K562 (cell line): ENCODE results near the gene HCN3. TPM values are rescaled to one million over a fixed set of nuclear protein-coding genes. Genes with fewer than 3 reads are reported as not detected.

ENCODE experiments used
- ARID1B ChIP-seq: fragments of 450-650 bp; IDR thresholded peaks from 2 replicates; pipeline ENCODE4 v1.6.1; 2016; ENCODE audit warnings: antibody characterized with exemption, mild to moderate bottlenecking, inconsistent platforms
- BCL6 ChIP-seq: fragments of 250-450 bp; sonication (Bioruptor Pico); IDR thresholded peaks from 2 replicates; pipeline ENCODE4 v1.4.0; 2020
- CHD2 ChIP-seq: IDR thresholded peaks from 2 replicates; pipeline ENCODE4 v1.6.1; 2011; ENCODE audit warnings: low read depth, low read length
- GTF2F1 ChIP-seq: IDR thresholded peaks from 2 replicates; pipeline ENCODE4 v1.6.1; 2011; ENCODE audit warnings: low read depth, low read length, improper control_type of control experiment
- JUNB ChIP-seq: fragments of 450-650 bp; formaldehyde crosslinking; conservative IDR thresholded peaks from 2 replicates; pipeline ENCODE4 v1.4.0; 2020; ENCODE audit warnings: mild to moderate bottlenecking
- PYGO2 ChIP-seq: fragments of 450-650 bp; IDR thresholded peaks from 2 replicates; pipeline ENCODE4 v1.6.1; 2016; ENCODE audit warnings: mild to moderate bottlenecking, missing genetic modification characterization, moderate library complexity, missing compliant biosample characterization
- ZNF212 ChIP-seq: fragments of 450-650 bp; formaldehyde crosslinking; IDR thresholded peaks from 2 replicates; pipeline ENCODE4 v1.4.0; 2020; ENCODE audit warnings: mild to moderate bottlenecking
- ZSCAN29 ChIP-seq: fragments of 450-650 bp; IDR thresholded peaks from 2 replicates; pipeline ENCODE4 v1.6.1; 2017
- polyA plus RNA-seq, 8 experiments: library from polyadenylated mRNA; depleted of rRNA in 4 of 8; stranded (reverse) in 5 of 8; unstranded in 3 of 8; fragments of >200 nt; fragmentation: Nextera tagmentation in 2 of 8; fragmentation: Illumina TruSeq in 1 of 8; extraction: Ambion mirVana in 2 of 8; extraction: Trizol in 1 of 8; gene quantifications; 2 replicates each; pipeline versions ENCODE4 v1.2.1 to v1.2.3, GENCODE V29; 2011 to 2014; ENCODE audit warnings: inconsistent platforms in 1 of 8, missing spikeins in 1 of 8
- total RNA-seq, 7 experiments: library from RNA; depleted of rRNA in 6 of 7; stranded (reverse); fragments of >200 nt in 6 of 7; fragmentation: Illumina TruSeq in 2 of 7; extraction: Trizol in 2 of 7; gene quantifications; 2 replicates each; pipeline versions ENCODE4 v1.2.1 to v1.2.3, GENCODE V29; 2011 to 2021; ENCODE audit warnings: low replicate concordance in 1 of 7
- TF ChIP-seq, protein P1 (sequence below): fragments of 450-650 bp; IDR thresholded peaks from 2 replicates; pipeline ENCODE4 v1.6.1; 2016; ENCODE audit warnings: mild to moderate bottlenecking
- TF ChIP-seq, protein P2 (sequence below): fragments of 200-800 bp; sonication (Bioruptor generic); IDR thresholded peaks from 2 replicates; pipeline ENCODE4 v1.6.1; 2016; ENCODE audit warnings: missing genetic modification characterization, missing compliant biosample characterization
- TF ChIP-seq, protein P3 (sequence below): fragments of 450-650 bp; conservative IDR thresholded peaks from 2 replicates; pipeline ENCODE4 v1.6.1; 2016; ENCODE audit warnings: missing genetic modification characterization, low read depth, mild to moderate bottlenecking, missing compliant biosample characterization, moderate library complexity
- TF ChIP-seq, protein P4 (sequence below): fragments of 450-650 bp; formaldehyde crosslinking; IDR thresholded peaks from 2 replicates; pipeline ENCODE4 v1.4.0; 2020; ENCODE audit warnings: mild to moderate bottlenecking, moderate library complexity
- TF ChIP-seq, protein P5 (sequence below): fragments of 200-800 bp; sonication (Bioruptor generic); IDR thresholded peaks from 2 replicates; pipeline ENCODE4 v1.6.1; 2017; ENCODE audit warnings: missing genetic modification characterization, missing compliant biosample characterization

HCN3 gene
- total and polyA plus RNA-seq, 9 of the 15 experiments (the other 6 are each of a cell fraction or from before 2014, with no cell fraction given): 0.91 to 9.7 (median 3.9) TPM

DNA sequence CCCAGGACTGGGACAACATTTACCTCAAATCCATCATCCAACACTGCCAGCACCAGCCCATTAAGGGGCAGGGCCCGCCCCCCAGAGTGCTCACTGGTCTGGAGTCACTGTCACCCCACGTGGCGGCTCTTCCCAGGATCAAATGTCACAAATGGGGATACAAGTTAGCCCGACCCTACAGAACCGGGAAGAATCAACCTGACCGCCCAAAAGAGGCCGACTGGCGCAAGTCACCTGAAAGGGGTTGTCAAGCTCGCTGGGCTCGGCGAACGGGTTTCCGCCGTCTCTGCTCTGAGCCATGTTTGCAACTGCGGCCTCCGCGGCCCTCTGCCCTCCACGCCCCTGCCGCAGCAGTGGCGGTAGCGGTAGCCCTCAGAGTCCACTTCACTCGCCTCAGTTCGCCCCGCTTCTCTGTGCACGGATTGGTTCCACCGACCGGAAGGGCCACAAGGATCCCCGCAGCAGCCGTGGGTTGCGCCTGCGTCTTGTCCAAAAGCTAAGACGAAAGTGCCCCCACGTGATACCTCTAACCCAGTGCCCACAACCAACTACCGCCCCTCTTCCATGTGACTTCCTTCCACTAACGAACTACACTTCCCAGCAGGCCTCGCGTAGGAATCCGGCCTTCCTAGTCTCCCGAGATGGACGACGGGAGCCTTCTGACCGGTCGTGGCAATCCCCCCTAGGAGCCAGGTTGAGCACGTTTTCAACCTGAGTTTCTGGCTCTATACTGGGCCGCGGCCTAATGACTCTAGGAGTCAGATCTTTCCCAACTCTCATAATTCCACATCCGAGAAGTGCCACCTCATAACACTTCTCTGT is 15.2 kb upstream of the HCN3 start, which contains the start of gene SCAMP3 (continued):
- TF ChIP-seq JUNB (no peak; the same call in 1 of the 2 replicates), BCL6 (no peak), PYGO2 (tag) (no peak), ZSCAN29 (no peak), GTF2F1 (no peak), CHD2 (peak; percentile 96), ZNF212 (CRISPR knock-in tag) (0 out of 2 replicates have a peak, but pooled peaks have one; percentile 25), ARID1B (peak; percentile 40; the same call in 1 of the 2 replicates)
- TF ChIP-seq, protein P1, sequence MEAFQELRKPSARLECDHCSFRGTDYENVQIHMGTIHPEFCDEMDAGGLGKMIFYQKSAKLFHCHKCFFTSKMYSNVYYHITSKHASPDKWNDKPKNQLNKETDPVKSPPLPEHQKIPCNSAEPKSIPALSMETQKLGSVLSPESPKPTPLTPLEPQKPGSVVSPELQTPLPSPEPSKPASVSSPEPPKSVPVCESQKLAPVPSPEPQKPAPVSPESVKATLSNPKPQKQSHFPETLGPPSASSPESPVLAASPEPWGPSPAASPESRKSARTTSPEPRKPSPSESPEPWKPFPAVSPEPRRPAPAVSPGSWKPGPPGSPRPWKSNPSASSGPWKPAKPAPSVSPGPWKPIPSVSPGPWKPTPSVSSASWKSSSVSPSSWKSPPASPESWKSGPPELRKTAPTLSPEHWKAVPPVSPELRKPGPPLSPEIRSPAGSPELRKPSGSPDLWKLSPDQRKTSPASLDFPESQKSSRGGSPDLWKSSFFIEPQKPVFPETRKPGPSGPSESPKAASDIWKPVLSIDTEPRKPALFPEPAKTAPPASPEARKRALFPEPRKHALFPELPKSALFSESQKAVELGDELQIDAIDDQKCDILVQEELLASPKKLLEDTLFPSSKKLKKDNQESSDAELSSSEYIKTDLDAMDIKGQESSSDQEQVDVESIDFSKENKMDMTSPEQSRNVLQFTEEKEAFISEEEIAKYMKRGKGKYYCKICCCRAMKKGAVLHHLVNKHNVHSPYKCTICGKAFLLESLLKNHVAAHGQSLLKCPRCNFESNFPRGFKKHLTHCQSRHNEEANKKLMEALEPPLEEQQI: no peak
- TF ChIP-seq, protein P2, sequence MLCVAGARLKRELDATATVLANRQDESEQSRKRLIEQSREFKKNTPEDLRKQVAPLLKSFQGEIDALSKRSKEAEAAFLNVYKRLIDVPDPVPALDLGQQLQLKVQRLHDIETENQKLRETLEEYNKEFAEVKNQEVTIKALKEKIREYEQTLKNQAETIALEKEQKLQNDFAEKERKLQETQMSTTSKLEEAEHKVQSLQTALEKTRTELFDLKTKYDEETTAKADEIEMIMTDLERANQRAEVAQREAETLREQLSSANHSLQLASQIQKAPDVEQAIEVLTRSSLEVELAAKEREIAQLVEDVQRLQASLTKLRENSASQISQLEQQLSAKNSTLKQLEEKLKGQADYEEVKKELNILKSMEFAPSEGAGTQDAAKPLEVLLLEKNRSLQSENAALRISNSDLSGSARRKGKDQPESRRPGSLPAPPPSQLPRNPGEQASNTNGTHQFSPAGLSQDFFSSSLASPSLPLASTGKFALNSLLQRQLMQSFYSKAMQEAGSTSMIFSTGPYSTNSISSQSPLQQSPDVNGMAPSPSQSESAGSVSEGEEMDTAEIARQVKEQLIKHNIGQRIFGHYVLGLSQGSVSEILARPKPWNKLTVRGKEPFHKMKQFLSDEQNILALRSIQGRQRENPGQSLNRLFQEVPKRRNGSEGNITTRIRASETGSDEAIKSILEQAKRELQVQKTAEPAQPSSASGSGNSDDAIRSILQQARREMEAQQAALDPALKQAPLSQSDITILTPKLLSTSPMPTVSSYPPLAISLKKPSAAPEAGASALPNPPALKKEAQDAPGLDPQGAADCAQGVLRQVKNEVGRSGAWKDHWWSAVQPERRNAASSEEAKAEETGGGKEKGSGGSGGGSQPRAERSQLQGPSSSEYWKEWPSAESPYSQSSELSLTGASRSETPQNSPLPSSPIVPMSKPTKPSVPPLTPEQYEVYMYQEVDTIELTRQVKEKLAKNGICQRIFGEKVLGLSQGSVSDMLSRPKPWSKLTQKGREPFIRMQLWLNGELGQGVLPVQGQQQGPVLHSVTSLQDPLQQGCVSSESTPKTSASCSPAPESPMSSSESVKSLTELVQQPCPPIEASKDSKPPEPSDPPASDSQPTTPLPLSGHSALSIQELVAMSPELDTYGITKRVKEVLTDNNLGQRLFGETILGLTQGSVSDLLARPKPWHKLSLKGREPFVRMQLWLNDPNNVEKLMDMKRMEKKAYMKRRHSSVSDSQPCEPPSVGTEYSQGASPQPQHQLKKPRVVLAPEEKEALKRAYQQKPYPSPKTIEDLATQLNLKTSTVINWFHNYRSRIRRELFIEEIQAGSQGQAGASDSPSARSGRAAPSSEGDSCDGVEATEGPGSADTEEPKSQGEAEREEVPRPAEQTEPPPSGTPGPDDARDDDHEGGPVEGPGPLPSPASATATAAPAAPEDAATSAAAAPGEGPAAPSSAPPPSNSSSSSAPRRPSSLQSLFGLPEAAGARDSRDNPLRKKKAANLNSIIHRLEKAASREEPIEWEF (CRISPR knock-in tag): no peak
- TF ChIP-seq, protein P3, sequence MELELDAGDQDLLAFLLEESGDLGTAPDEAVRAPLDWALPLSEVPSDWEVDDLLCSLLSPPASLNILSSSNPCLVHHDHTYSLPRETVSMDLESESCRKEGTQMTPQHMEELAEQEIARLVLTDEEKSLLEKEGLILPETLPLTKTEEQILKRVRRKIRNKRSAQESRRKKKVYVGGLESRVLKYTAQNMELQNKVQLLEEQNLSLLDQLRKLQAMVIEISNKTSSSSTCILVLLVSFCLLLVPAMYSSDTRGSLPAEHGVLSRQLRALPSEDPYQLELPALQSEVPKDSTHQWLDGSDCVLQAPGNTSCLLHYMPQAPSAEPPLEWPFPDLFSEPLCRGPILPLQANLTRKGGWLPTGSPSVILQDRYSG (tag): no peak
- TF ChIP-seq, protein P4, sequence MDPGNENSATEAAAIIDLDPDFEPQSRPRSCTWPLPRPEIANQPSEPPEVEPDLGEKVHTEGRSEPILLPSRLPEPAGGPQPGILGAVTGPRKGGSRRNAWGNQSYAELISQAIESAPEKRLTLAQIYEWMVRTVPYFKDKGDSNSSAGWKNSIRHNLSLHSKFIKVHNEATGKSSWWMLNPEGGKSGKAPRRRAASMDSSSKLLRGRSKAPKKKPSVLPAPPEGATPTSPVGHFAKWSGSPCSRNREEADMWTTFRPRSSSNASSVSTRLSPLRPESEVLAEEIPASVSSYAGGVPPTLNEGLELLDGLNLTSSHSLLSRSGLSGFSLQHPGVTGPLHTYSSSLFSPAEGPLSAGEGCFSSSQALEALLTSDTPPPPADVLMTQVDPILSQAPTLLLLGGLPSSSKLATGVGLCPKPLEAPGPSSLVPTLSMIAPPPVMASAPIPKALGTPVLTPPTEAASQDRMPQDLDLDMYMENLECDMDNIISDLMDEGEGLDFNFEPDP (CRISPR knock-in tag): peak; percentile 85; the same call in 1 of the 2 replicates
- TF ChIP-seq, protein P5, sequence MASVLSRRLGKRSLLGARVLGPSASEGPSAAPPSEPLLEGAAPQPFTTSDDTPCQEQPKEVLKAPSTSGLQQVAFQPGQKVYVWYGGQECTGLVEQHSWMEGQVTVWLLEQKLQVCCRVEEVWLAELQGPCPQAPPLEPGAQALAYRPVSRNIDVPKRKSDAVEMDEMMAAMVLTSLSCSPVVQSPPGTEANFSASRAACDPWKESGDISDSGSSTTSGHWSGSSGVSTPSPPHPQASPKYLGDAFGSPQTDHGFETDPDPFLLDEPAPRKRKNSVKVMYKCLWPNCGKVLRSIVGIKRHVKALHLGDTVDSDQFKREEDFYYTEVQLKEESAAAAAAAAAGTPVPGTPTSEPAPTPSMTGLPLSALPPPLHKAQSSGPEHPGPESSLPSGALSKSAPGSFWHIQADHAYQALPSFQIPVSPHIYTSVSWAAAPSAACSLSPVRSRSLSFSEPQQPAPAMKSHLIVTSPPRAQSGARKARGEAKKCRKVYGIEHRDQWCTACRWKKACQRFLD (CRISPR knock-in tag): no peak; the same call in 1 of the 2 replicates
